HG02642 (cell line): ENCODE results near the gene PRKCE.

ENCODE experiments used
- ATAC-seq: cut with Tn5 transposase; IDR thresholded peaks from one replicate; pipeline ENCODE4 v1.9.1; 2021; ENCODE audit warnings: mild to moderate bottlenecking; ENCODE audit not compliant: unreplicated experiment, poor library complexity

The PRKCE gene

GRCh38 chr2:45918463-45919159 is 267.1 kb downstream of the PRKCE start:
- peak; percentile 6 for ATAC-seq

- ATAC-seq = peak; percentile 34
These were observed 267.7 kb downstream of the PRKCE start for GRCh38 chr2:45919160-45919650.

- ATAC-seq = peak; percentile 63
These were observed 268.2 kb downstream of the PRKCE start for GRCh38 chr2:45919711-45920111.

GRCh38 chr2:45921921-45922320 is 270.4 kb downstream of the PRKCE start:
- no peak for ATAC-seq

- no peak for ATAC-seq
These were observed 271.1 kb downstream of the PRKCE start for GRCh38 chr2:45922577-45922988.

- no peak for ATAC-seq
These were observed 272.2 kb downstream of the PRKCE start for GRCh38 chr2:45923701-45924100.

- no peak for ATAC-seq
These were observed 273.6 kb downstream of the PRKCE start for GRCh38 chr2:45925026-45925425.

- no peak for ATAC-seq
These were observed 274.3 kb downstream of the PRKCE start for GRCh38 chr2:45925636-45926366.

- no peak for ATAC-seq
These were observed 277.5 kb downstream of the PRKCE start for GRCh38 chr2:45928946-45929345.

GRCh38 chr2:45929674-45930395 is 278.4 kb downstream of the PRKCE start:
- no peak for ATAC-seq

GRCh38 chr2:45930396-45930792 is 278.9 kb downstream of the PRKCE start:
- no peak for ATAC-seq

- no peak for ATAC-seq
These were observed 281.0 kb downstream of the PRKCE start for GRCh38 chr2:45932278-45932975.

GRCh38 chr2:45935791-45936622 is 284.5 kb downstream of the PRKCE start:
- ATAC-seq = peak; percentile 67

GRCh38 chr2:45936623-45936979 is 285.1 kb downstream of the PRKCE start:
- ATAC-seq = no peak

- ATAC-seq = no peak
These were observed 286.5 kb downstream of the PRKCE start for GRCh38 chr2:45937990-45938389.

GRCh38 chr2:45938649-45939511 is 287.4 kb downstream of the PRKCE start:
- ATAC-seq = no peak

GRCh38 chr2:45941531-45942236 is 290.2 kb downstream of the PRKCE start:
- ATAC-seq = no peak

- no peak for ATAC-seq
These were observed 290.8 kb downstream of the PRKCE start for GRCh38 chr2:45942237-45942738.
